ENCODE measurements around the gene DACT1. TPM values are rescaled to one million over a fixed set of nuclear protein-coding genes. Genes with fewer than 3 reads are reported as not detected.

The DACT1 gene
- total RNA-seq, 2 donors from 2014 or later = 36.1 to 50.9 TPM

DNA sequence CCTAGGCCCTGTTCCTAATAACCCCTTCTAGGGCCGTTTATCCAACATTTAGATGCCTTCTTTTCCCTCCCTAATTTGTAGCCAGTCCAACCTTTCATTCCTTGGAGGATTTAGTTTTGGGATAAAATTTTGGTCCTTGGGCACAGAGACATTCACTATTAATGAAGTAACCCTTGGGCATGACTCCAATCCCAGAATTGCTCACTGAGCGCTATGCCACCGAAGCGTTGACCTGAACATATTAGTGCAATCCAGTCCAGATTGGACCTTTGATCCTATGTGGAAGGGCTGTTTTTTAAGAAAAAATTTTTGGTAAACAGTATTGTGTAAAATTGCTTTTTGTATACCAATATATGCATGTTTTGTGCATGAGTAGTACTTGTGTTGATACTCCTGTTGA is 10.0 kb downstream of the DACT1 start:
- Histone ChIP-seq H3K4me3 (no peak overlapping the region), H3K36me3 (peaks cover 29% of the 10 kb centered on the region), H3K9me3 (no peaks in the 10 kb centered on the region), H3K4me1 (ENCODE audit: control insufficient read depth in 1 of 2, low read depth in 2 of 2) (peaks cover 2 to 21% of the 10 kb centered on the region in 2 donors), H3K27me3 (replicated peaks; ENCODE audit: insufficient read depth) (no peaks in the 10 kb centered on the region), H3K27ac (peak overlapping the region in 1 of 2 donors; percentile 20)
- no peak for DNase-seq (ENCODE audit: low spot score)
- TF ChIP-seq, protein P1, sequence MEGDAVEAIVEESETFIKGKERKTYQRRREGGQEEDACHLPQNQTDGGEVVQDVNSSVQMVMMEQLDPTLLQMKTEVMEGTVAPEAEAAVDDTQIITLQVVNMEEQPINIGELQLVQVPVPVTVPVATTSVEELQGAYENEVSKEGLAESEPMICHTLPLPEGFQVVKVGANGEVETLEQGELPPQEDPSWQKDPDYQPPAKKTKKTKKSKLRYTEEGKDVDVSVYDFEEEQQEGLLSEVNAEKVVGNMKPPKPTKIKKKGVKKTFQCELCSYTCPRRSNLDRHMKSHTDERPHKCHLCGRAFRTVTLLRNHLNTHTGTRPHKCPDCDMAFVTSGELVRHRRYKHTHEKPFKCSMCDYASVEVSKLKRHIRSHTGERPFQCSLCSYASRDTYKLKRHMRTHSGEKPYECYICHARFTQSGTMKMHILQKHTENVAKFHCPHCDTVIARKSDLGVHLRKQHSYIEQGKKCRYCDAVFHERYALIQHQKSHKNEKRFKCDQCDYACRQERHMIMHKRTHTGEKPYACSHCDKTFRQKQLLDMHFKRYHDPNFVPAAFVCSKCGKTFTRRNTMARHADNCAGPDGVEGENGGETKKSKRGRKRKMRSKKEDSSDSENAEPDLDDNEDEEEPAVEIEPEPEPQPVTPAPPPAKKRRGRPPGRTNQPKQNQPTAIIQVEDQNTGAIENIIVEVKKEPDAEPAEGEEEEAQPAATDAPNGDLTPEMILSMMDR (IDR thresholded peaks at IDR 0.05) = no peak
- no peak for ATAC-seq (ENCODE audit: insufficient number of reproducible peaks, low FRiP score, low read depth)

DNA sequence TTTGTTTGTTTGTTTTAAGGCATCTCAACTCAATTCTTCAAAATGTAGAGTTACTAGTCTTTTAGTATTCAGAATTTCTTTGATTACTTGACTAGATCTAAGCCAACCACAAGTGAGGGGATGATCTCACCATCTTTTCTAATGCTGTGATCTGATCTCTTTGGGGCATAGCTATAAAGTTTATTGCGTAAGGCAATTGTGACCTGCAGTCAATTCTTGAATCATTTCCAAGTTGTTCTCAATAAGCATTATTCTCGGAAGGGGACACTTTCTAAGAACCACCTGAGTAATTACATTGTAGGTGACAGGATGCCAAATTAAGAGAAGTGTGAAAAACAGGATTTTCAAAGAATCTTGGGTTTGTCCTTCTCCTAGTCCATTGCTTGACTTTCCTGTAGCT is 13.1 kb downstream of the DACT1 start:
- TF ChIP-seq, protein P1 (IDR thresholded peaks at IDR 0.05) = no peak
- Histone ChIP-seq H3K4me3 (no peak overlapping the region), H3K27me3 (replicated peaks; ENCODE audit: insufficient read depth) (no peaks in the 10 kb centered on the region), H3K36me3 (peaks cover 11% of the 10 kb centered on the region), H3K4me1 (ENCODE audit: control insufficient read depth in 1 of 2, low read depth in 2 of 2) (peaks cover 0 to 13% of the 10 kb centered on the region in 2 donors), H3K27ac (no peak overlapping the region), H3K9me3 (peaks cover 4% of the 10 kb centered on the region)
- no peak for DNase-seq (ENCODE audit: low spot score)
- no peak for ATAC-seq (ENCODE audit: insufficient number of reproducible peaks, low FRiP score, low read depth)

GRCh38 chr14:58656671-58657411 is 19.1 kb downstream of the DACT1 start:
- DNase-seq (ENCODE audit: low spot score) (no peak), ATAC-seq (ENCODE audit: insufficient number of reproducible peaks, low FRiP score, low read depth) (no peak)
- peaks cover 0 to 5% of the 10 kb centered on the region in 2 donors for H3K4me1 ChIP-seq (ENCODE audit: control insufficient read depth in 1 of 2, low read depth in 2 of 2)
- TF ChIP-seq, protein P1 (IDR thresholded peaks at IDR 0.05) = no peak
- H3K27me3 ChIP-seq (replicated peaks; ENCODE audit: insufficient read depth) = no peaks in the 10 kb centered on the region
- H3K9me3 ChIP-seq = peaks cover 4% of the 10 kb centered on the region
- no peak overlapping the region for H3K27ac ChIP-seq
- no peaks in the 10 kb centered on the region for H3K36me3 ChIP-seq
- no peak overlapping the region for H3K4me3 ChIP-seq

DNA sequence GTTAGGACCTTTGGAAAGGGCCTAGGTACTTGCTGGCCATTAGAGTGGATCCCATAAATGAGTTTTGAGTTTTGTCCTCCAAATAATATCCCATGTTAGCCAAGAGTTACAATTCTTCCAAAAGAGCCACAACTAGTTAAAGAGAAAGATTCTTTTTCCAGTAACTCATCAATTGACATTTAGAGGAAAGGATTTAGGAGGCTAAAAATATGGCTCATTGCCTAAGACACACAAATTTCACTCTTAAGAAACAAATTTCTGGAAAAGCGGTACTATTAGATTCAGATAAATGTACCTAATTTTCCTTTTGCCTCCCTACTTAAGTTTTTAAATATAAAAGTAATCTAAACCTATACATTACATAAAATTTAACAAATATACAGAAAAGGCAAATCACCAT is 21.3 kb downstream of the DACT1 start:
- H3K4me3 ChIP-seq = no peak overlapping the region
- H3K27ac ChIP-seq = no peak overlapping the region
- H3K9me3 ChIP-seq = peaks cover 4% of the 10 kb centered on the region
- no peaks in the 10 kb centered on the region for H3K36me3 ChIP-seq
- ATAC-seq (ENCODE audit: insufficient number of reproducible peaks, low FRiP score, low read depth) (no peak), DNase-seq (ENCODE audit: low spot score) (no peak)
- TF ChIP-seq, protein P1 (IDR thresholded peaks at IDR 0.05) = no peak
- no peaks in the 10 kb centered on the region for H3K27me3 ChIP-seq (replicated peaks; ENCODE audit: insufficient read depth)
- H3K4me1 ChIP-seq (ENCODE audit: control insufficient read depth in 1 of 2, low read depth in 2 of 2) = peaks cover 0 to 5% of the 10 kb centered on the region in 2 donors

- TF ChIP-seq, protein P1 (IDR thresholded peaks at IDR 0.05) = no peak
- no peak for ATAC-seq (ENCODE audit: insufficient number of reproducible peaks, low FRiP score, low read depth)
- H3K4me3 ChIP-seq = no peak overlapping the region
- peaks cover 4% of the 10 kb centered on the region for H3K9me3 ChIP-seq
- H3K27ac ChIP-seq = no peak overlapping the region
- no peaks in the 10 kb centered on the region for H3K27me3 ChIP-seq (replicated peaks; ENCODE audit: insufficient read depth)
- DNase-seq (ENCODE audit: low spot score) = no peak
- no peaks in the 10 kb centered on the region for H3K36me3 ChIP-seq
- peaks cover 0 to 5% of the 10 kb centered on the region in 2 donors for H3K4me1 ChIP-seq (ENCODE audit: control insufficient read depth in 1 of 2, low read depth in 2 of 2)
These were observed 22.1 kb downstream of the DACT1 start for GRCh38 chr14:58659846-58660245.
